Endodermal cell (in vitro differentiated cells): ENCODE measurements around the gene FPR2. TPM values are rescaled to one million over a fixed set of nuclear protein-coding genes. Genes with fewer than 3 reads are reported as not detected.

Experiments used
- DNase-seq: peaks from one replicate; pipeline ENCODE4 v3.0.0-alpha.2; 2017
- H3K27ac ChIP-seq: 2 replicates; pipeline ENCODE4 v1.5.1; 2013; ENCODE audit warnings: mild to moderate bottlenecking, low read depth, low read length, moderate library complexity
- H3K27me3 ChIP-seq: 2 replicates; pipeline ENCODE4 v1.6.1; 2013; ENCODE audit warnings: mild to moderate bottlenecking, low read length, moderate library complexity; ENCODE audit not compliant: insufficient read depth, control insufficient read depth, poor library complexity, severe bottlenecking
- H3K36me3 ChIP-seq: 2 replicates; pipeline ENCODE4 v1.7.0; 2013; ENCODE audit warnings: mild to moderate bottlenecking, low read length, moderate library complexity; ENCODE audit not compliant: control insufficient read depth, insufficient read depth
- H3K4me1 ChIP-seq: one replicate; pipeline ENCODE4 v1.7.0; 2013; ENCODE audit warnings: low read length; ENCODE audit not compliant: control insufficient read depth, insufficient read depth
- H3K4me3 ChIP-seq: 2 replicates; pipeline ENCODE4 v1.5.1; 2013; ENCODE audit warnings: mild to moderate bottlenecking, low read length, moderate library complexity
- H3K9ac ChIP-seq: 2 replicates; pipeline ENCODE4 v1.6.1; 2013; ENCODE audit warnings: mild to moderate bottlenecking, low read length, moderate library complexity; ENCODE audit not compliant: poor library complexity, severe bottlenecking; ENCODE audit errors: extremely low read depth
- H3K9me3 ChIP-seq: 2 replicates; pipeline ENCODE4 v1.6.1; 2013; ENCODE audit warnings: mild to moderate bottlenecking, low read length, moderate library complexity; ENCODE audit not compliant: control insufficient read depth
- H3K27ac Mint-ChIP-seq: 2 replicates; pipeline ENCODE4 v1.8.0; 2020; ENCODE audit warnings: mixed read lengths
- H3K27me3 Mint-ChIP-seq: 2 replicates; pipeline ENCODE4 v1.8.0; 2021; ENCODE audit warnings: mild to moderate bottlenecking, mixed read lengths; ENCODE audit not compliant: insufficient read depth
- H3K36me3 Mint-ChIP-seq: 2 replicates; pipeline ENCODE4 v1.8.0; 2020; ENCODE audit warnings: low read depth, mixed read lengths
- H3K4me1 Mint-ChIP-seq: 2 replicates; pipeline ENCODE4 v1.8.0; 2020; ENCODE audit warnings: mixed read lengths
- H3K4me3 Mint-ChIP-seq: 2 replicates; pipeline ENCODE4 v1.8.0; 2020; ENCODE audit warnings: mild to moderate bottlenecking, moderate library complexity, mixed read lengths
- H3K9me3 Mint-ChIP-seq: 2 replicates; pipeline ENCODE4 v1.8.0; 2020; ENCODE audit warnings: mild to moderate bottlenecking, mixed read lengths
- CTCF ChIP-seq: fragments of 200-600 bp; sonication (generic); conservative IDR thresholded peaks from 2 replicates; pipeline ENCODE4 v1.5.0; 2021; ENCODE audit warnings: antibody characterized with exemption, mild to moderate bottlenecking
- WGBS, 2 experiments: methylation state at CpG; one replicate each; pipeline versions ENCODE4 v1.1.5 to v1.1.7; 2013; ENCODE audit warnings: missing lambda C conversion rate in 2 of 2, mixed read lengths in 1 of 2; ENCODE audit not compliant: insufficient coverage in 1 of 2, insufficient read length in 1 of 2; 5-methylcytosine and 5-hydroxymethylcytosine counted together
- total RNA-seq, 2 donors: library from RNA; stranded (reverse); fragmentation: NEBNext Ultra II Directional in 1 of 2; extraction: Animal tissue kit (Norgen Biotek cat#: 25700) in 1 of 2; gene quantifications; 2 replicates in 1 of 2; 3 replicates in 1 of 2; pipeline ENCODE4 v1.2.1, GENCODE V29; 2021

The FPR2 gene
- total RNA-seq, 2 donors from 2014 or later = 0.11 TPM; not detected in 1

DNA sequence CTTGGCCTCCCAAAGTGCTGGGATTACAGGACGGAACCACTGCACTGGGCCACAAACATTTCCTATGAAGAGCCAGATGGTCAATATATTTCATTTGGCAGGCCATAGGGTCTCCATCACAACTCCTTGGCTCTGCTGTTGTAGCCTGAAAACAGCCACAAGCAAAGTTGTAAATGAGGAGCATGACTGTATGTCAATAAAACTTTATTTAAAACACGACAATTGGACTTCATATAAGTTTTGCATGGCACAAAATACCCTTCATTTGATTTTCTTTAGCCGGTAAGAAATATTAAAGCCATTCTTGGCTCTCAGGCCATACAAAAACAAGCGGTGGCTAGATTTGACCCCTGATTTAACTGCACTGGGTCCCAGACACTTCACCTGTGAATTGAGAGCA, 6.2 kb upstream of the FPR2 start:
- Histone ChIP-seq H3K36me3 (no peaks in the 10 kb centered on the region), H3K4me3 (no peak overlapping the region), H3K27me3 (no peaks in the 10 kb centered on the region), H3K27ac (no peak overlapping the region), H3K9ac (no peak overlapping the region), H3K9me3 (no peaks in the 10 kb centered on the region), H3K4me1 (no peaks in the 10 kb centered on the region)
- Mint-ChIP-seq H3K4me3 (no peak overlapping the region), H3K36me3 (no peaks in the 10 kb centered on the region), H3K9me3 (peaks cover 9% of the 10 kb centered on the region), H3K27me3 (peaks cover 16% of the 10 kb centered on the region), H3K4me1 (no peaks in the 10 kb centered on the region), H3K27ac (no peak overlapping the region)
- TF ChIP-seq CTCF = no peak
- WGBS, 2 experiments = 70 to 89% methylated on average over 4 of the region's 4 CpGs
- no peak for DNase-seq

- Histone ChIP-seq H3K4me1 (no peaks in the 10 kb centered on the region), H3K27me3 (no peaks in the 10 kb centered on the region), H3K27ac (no peak overlapping the region), H3K4me3 (no peak overlapping the region), H3K9me3 (no peaks in the 10 kb centered on the region), H3K36me3 (no peaks in the 10 kb centered on the region), H3K9ac (no peak overlapping the region)
- H3K4me3 Mint-ChIP-seq = no peak overlapping the region
- WGBS, 2 experiments = 82 to 90% methylated on average over 7 of the region's 7 CpGs
- H3K4me1 Mint-ChIP-seq = no peaks in the 10 kb centered on the region
- peaks cover 16% of the 10 kb centered on the region for H3K27me3 Mint-ChIP-seq
- no peak overlapping the region for H3K27ac Mint-ChIP-seq
- DNase-seq = no peak
- peaks cover 9% of the 10 kb centered on the region for H3K9me3 Mint-ChIP-seq
- no peaks in the 10 kb centered on the region for H3K36me3 Mint-ChIP-seq
- no peak for TF ChIP-seq CTCF
Measured at GRCh38 chr19:51755571-51755970, 5.4 kb upstream of the FPR2 start.

DNA sequence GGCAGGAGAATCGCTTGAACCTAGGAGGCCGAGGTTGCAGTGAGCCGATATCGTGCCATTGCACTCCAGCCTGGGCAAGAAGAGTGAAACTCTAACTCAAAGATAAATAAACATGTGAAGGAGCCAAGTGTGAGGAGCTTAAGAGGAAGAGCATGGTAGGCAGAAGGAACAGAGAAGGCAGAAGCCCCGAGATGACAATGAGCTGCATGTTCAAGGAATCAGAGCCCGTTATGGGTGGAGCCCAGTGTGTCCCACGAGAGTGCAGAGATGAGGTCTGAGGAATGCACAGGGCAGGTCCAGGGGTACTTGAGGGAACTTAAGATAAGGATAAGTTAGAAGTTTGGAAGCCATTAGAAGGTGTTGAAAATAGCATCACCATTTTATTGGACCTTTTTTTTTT, 716 bp downstream of the FPR2 start:
- Histone ChIP-seq H3K27ac (no peak overlapping the region), H3K9me3 (no peaks in the 10 kb centered on the region), H3K36me3 (no peaks in the 10 kb centered on the region), H3K27me3 (no peaks in the 10 kb centered on the region), H3K9ac (no peak overlapping the region), H3K4me3 (no peak overlapping the region), H3K4me1 (no peaks in the 10 kb centered on the region)
- DNase-seq = no peak
- H3K36me3 Mint-ChIP-seq = no peaks in the 10 kb centered on the region
- no peak overlapping the region for H3K4me3 Mint-ChIP-seq
- peaks cover 26% of the 10 kb centered on the region for H3K27me3 Mint-ChIP-seq
- 75 to 93% methylated on average over 4 to 7 of the region's 7 CpGs for WGBS, 2 experiments
- H3K27ac Mint-ChIP-seq = no peak overlapping the region
- H3K4me1 Mint-ChIP-seq = no peaks in the 10 kb centered on the region
- no peak for TF ChIP-seq CTCF
- H3K9me3 Mint-ChIP-seq = no peaks in the 10 kb centered on the region
